Middle frontal gyrus (tissue), 1 donor: Measurements from ENCODE around the gene ARHGAP9.
"Not testable (repeated sequence)": the region's sequence is repeated elsewhere in the genome, so short reads cannot be mapped to it uniquely, and the experiment has no call there.

Experiments
- DNase-seq: peaks from one replicate; pipeline ENCODE4 v3.0.0-alpha.2; 2015; ENCODE audit warnings: low spot score; ENCODE audit errors: extremely low spot score

The ARHGAP9 gene

GRCh38 chr12:57459055-57459749 lies 20.5 kb downstream of the ARHGAP9 start:
- peak; percentile 92 for DNase-seq

DNA sequence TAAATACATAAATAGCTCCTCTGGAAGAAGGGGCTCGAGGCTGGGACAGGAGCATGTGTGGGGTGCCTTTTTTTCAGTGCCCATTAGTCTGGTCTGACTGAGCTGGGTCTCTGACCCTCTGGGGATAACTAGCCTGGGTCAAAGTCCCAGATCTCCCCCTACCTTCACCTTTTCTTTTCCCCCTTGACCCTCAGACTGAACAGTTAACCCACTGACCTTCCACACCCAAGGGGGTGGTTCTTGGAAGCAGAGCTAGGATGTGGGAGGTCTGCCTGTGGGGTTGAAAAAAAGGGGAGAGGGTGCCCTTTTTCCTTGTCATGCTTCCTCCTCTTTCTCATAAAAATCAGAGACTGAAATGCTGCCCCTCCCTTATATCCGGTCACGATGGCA lies 21.0 kb downstream of the ARHGAP9 start:
- DNase-seq = no peak

DNA sequence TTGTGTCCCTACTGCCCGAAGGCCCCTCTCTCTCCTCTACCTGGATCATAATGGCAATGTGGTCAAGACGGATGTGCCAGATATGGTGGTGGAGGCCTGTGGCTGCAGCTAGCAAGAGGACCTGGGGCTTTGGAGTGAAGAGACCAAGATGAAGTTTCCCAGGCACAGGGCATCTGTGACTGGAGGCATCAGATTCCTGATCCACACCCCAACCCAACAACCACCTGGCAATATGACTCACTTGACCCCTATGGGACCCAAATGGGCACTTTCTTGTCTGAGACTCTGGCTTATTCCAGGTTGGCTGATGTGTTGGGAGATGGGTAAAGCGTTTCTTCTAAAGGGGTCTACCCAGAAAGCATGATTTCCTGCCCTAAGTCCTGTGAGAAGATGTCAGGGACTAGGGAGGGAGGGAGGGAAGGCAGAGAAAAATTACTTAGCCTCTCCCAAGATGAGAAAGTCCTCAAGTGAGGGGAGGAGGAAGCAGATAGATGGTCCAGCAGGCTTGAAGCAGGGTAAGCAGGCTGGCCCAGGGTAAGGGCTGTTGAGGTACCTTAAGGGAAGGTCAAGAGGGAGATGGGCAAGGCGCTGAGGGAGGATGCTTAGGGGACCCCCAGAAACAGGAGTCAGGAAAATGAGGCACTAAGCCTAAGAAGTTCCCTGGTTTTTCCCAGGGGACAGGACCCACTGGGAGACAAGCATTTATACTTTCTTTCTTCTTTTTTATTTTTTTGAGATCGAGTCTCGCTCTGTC lies 22.8 kb downstream of the ARHGAP9 start:
- DNase-seq = no peak

DNA sequence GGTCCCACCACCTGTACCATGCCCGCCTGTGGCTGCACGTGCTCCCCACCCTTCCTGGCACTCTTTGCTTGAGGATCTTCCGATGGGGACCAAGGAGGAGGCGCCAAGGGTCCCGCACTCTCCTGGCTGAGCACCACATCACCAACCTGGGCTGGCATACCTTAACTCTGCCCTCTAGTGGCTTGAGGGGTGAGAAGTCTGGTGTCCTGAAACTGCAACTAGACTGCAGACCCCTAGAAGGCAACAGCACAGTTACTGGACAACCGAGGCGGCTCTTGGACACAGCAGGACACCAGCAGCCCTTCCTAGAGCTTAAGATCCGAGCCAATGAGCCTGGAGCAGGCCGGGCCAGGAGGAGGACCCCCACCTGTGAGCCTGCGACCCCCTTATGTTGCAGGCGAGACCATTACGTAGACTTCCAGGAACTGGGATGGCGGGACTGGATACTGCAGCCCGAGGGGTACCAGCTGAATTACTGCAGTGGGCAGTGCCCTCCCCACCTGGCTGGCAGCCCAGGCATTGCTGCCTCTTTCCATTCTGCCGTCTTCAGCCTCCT lies 23.4 kb downstream of the ARHGAP9 start:
- no peak for DNase-seq

GRCh38 chr12:57455374-57456144 lies 24.1 kb downstream of the ARHGAP9 start:
- DNase-seq = no peak

GRCh38 chr12:57454566-57455373 lies 24.9 kb downstream of the ARHGAP9 start, which contains the start of gene INHBE:
TSS of gene INHBE (plus strand) at chr12:57455307. CDS start at chr12:57455537, 230 bp downstream.
- DNase-seq = no peak

DNA sequence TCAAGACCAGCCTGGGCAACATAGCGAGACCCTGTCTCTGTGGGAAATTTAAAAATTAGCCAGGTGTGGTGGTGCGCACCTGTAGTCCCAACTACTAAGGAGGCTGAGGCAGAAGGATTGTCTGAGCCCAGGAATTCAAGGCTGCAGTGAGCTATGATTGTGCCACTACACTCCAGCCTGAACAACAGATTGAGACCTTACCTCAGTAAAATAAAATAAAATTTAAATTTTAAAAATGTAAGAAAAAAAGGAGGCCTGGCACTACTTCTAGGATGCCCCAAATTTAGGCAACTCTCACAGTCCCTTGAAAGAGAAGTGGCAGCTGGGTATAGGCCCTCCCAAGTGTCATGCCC lies 25.5 kb downstream of the ARHGAP9 start:
- no peak for DNase-seq

DNA sequence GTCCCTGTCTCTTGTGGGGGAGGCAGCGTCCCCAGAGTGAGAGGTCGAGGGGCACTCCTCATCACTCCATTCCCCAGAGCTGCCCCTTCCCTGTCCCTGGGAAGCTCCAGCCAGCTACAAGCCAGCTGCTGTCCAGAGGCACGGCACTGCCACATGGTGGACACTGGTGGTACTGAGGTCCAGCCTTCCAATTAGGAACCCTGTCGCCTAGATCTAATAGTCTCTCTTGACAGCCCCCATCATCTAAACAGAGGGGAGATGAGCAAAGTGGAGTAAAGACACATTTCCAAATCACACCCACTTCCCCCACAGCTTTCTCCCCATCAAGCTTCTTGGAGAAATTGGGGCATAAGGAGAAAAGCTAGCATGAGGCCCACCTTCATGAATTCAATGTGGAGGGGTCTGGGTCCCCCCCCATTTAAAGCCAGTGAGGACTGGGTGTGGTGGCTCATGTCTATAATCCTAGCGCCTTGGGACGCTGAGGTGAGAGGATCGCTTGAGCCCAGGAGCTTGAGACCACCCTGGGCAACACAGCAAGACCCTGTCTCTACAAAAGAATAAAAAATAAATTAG lies 26.6 kb downstream of the ARHGAP9 start:
- peak; percentile 72 for DNase-seq

- DNase-seq = peak; percentile 65
Measured at GRCh38 chr12:57452181-57452936, 27.3 kb downstream of the ARHGAP9 start.

GRCh38 chr12:57451233-57451778 lies 28.4 kb downstream of the ARHGAP9 start:
- no peak for DNase-seq

DNA sequence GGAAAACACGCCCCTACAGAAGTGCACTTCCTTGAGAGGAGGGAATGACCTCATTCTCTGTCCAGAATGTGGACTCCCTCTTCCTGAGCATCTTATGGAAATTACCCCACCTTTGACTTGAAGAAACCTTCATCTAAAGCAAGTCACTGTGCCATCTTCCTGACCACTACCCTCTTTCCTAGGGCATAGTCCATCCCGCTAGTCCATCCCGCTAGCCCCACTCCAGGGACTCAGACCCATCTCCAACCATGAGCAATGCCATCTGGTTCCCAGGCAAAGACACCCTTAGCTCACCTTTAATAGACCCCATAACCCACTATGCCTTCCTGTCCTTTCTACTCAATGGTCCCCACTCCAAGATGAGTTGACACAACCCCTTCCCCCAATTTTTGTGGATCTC lies 29.6 kb downstream of the ARHGAP9 start:
- DNase-seq = no peak

GRCh38 chr12:57449375-57449774 lies 30.3 kb downstream of the ARHGAP9 start:
- no peak for DNase-seq

- DNase-seq = no peak
Measured at GRCh38 chr12:57448669-57449068, 31.0 kb downstream of the ARHGAP9 start.

GRCh38 chr12:57446292-57446960 lies 33.2 kb downstream of the ARHGAP9 start:
- DNase-seq = no peak

- DNase-seq = no peak
Measured at GRCh38 chr12:57444744-57445143, 34.9 kb downstream of the ARHGAP9 start.

- DNase-seq = not testable (repeated sequence)
Measured at GRCh38 chr12:57444337-57444736, 35.3 kb downstream of the ARHGAP9 start.

GRCh38 chr12:57441846-57442427 lies 37.7 kb downstream of the ARHGAP9 start:
- DNase-seq = no peak

DNA sequence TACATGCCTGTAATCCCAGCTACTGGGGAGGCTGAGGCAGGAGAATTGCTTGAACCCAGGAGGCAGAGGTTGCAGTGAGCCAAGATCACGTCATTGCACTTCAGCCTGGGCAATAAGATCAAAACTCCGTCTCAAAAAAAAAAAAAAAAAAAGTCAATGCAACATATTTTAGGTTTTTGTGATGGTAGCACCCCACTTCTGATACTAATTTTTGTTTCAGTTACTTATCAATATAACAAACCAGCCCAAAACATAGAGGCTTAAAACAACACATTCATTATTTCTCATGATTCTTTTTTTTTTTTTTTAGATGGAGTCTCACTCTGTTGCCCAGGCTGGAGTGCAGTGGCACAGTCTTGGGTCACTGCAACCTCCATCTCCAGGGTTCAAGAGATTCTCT lies 38.3 kb downstream of the ARHGAP9 start:
- not testable (repeated sequence) for DNase-seq
